H1 (cell line): Measurements from ENCODE around the gene GABRB2. TPM values are rescaled to one million over a fixed set of nuclear protein-coding genes. Genes with fewer than 3 reads are reported as not detected.

Experiments used
- BCL11A ChIP-seq, 2 experiments: IDR thresholded peaks; one replicate each; pipeline ENCODE4 v1.6.1; 2011; ENCODE audit warnings: low read depth in 2 of 2, low read length in 2 of 2, mild to moderate bottlenecking in 2 of 2
- CBX5 ChIP-seq: fragments of 300-800, 300-1000 bp; sonication (generic); IDR thresholded peaks from 2 replicates; pipeline ENCODE4 v1.7.1; 2016; ENCODE audit warnings: antibody characterized with exemption, low read length, low read depth
- GABPA ChIP-seq: IDR thresholded peaks from 2 replicates; pipeline ENCODE4 v1.6.1; 2011; ENCODE audit warnings: mild to moderate bottlenecking, low read length, moderate library complexity, borderline replicate concordance; ENCODE audit not compliant: insufficient read depth
- polyA plus RNA-seq, 7 experiments: library from polyadenylated mRNA; depleted of rRNA in 3 of 7; stranded (reverse) in 5 of 7; unstranded in 2 of 7; fragments of >200 nt in 5 of 7; fragments of 200-250 nt in 2 of 7; gene quantifications; 1 replicate in 5 of 7; 2 replicates in 1 of 7; 4 replicates in 1 of 7; pipeline versions ENCODE4 v1.2.1 to v1.2.3, GENCODE V29; 2011 to 2013; ENCODE audit warnings: missing spikeins in 2 of 7, mixed read lengths in 2 of 7
- total RNA-seq: library from RNA; stranded (reverse); fragmentation: NEBNext Ultra II Directional; extraction: Animal tissue kit (Norgen Biotek cat#: 25700); gene quantifications from 2 replicates; pipeline ENCODE4 v1.2.1, GENCODE V29; 2021

Gene GABRB2
- total and polyA plus RNA-seq, 2 of the 8 experiments (the other 6 are each of a cell fraction or from before 2014, with no cell fraction given): 0.54 to 1.9 TPM

GRCh38 chr5:161311146-161311708 is 235.3 kb downstream of the GABRB2 start (continued):
- TF ChIP-seq GABPA (no peak), CBX5 (no peak), BCL11A (IDR thresholded peaks at IDR 0.05; ENCODE audit: low read depth in 2 of 2, low read length in 2 of 2) (no peak)
- TF ChIP-seq, all 59 proteins: peak for 0
